Liver (tissue), 9 donors: ENCODE data around the gene PES1. TPM values are rescaled to one million over a fixed set of nuclear protein-coding genes. Genes with fewer than 3 reads are reported as not detected.

Experiments used
- DNase-seq: peaks from one replicate; pipeline ENCODE4 v3.0.0-alpha.2; 2017; ENCODE audit warnings: low spot score
- H3K27ac ChIP-seq, 2 donors: one replicate each; pipeline ENCODE4 v1.7.0; 2013; ENCODE audit warnings: inconsistent platforms in 2 of 2, low read length in 2 of 2, control low read depth in 1 of 2, low read depth in 1 of 2, mild to moderate bottlenecking in 1 of 2
- H3K27me3 ChIP-seq, 4 donors: one replicate each; pipeline versions ENCODE4 v1.6.1 to v1.7.0; 2013; ENCODE audit warnings: low read length in 3 of 4, inconsistent platforms in 1 of 4, mild to moderate bottlenecking in 1 of 4, moderate library complexity in 1 of 4; ENCODE audit not compliant: control insufficient read depth in 4 of 4, insufficient read depth in 4 of 4
- H3K36me3 ChIP-seq, 4 donors: one replicate each; pipeline versions ENCODE4 v1.6.1 to v1.7.0; 2013; ENCODE audit warnings: low read length in 3 of 4, mild to moderate bottlenecking in 3 of 4, low read depth in 1 of 4, moderate library complexity in 1 of 4; ENCODE audit not compliant: control insufficient read depth in 4 of 4, insufficient read depth in 3 of 4
- H3K4me1 ChIP-seq, 4 donors: one replicate each; pipeline versions ENCODE4 v1.6.1 to v1.7.0; 2013; ENCODE audit warnings: low read length in 3 of 4, mild to moderate bottlenecking in 3 of 4, moderate library complexity in 1 of 4; ENCODE audit not compliant: control insufficient read depth in 4 of 4, insufficient read depth in 4 of 4
- H3K4me3 ChIP-seq, 3 donors: one replicate each; pipeline versions ENCODE4 v1.6.1 to v1.7.0; 2013; ENCODE audit warnings: low read length in 3 of 3, control low read depth in 1 of 3, low read depth in 1 of 3, mild to moderate bottlenecking in 1 of 3
- H3K9ac ChIP-seq, 2 donors: one replicate each; pipeline ENCODE4 v1.7.0; 2013; ENCODE audit warnings: low read length in 2 of 2, mild to moderate bottlenecking in 2 of 2, moderate library complexity in 2 of 2, control low read depth in 1 of 2, low read depth in 1 of 2
- H3K9me3 ChIP-seq, 4 donors: one replicate each; pipeline versions ENCODE4 v1.6.1 to v1.7.0; 2013; ENCODE audit warnings: low read length in 3 of 4; ENCODE audit not compliant: control insufficient read depth in 4 of 4
- ATF3 ChIP-seq: IDR thresholded peaks from 2 replicates; pipeline ENCODE4 v1.6.1; 2016; ENCODE audit warnings: antibody characterized with exemption
- EGR1 ChIP-seq, 2 donors: IDR thresholded peaks; 2 replicates each; pipeline ENCODE4 v1.6.1; 2016 to 2018; ENCODE audit warnings: antibody characterized with exemption in 2 of 2, low read depth in 2 of 2
- FOXA1 ChIP-seq: IDR thresholded peaks from 2 replicates; pipeline ENCODE4 v1.6.1; 2016; ENCODE audit warnings: antibody characterized with exemption
- GABPA ChIP-seq, 2 donors: IDR thresholded peaks in 1 of 2; conservative IDR thresholded peaks in 1 of 2; 2 replicates each; pipeline ENCODE4 v1.6.1; 2016; ENCODE audit warnings: antibody characterized with exemption in 2 of 2, mild to moderate bottlenecking in 1 of 2, moderate library complexity in 1 of 2
- HNF4A ChIP-seq, 2 donors: conservative IDR thresholded peaks; 2 replicates each; pipeline ENCODE4 v1.6.1; 2016; ENCODE audit warnings: antibody characterized with exemption in 2 of 2, mild to moderate bottlenecking in 2 of 2
- HNF4G ChIP-seq: IDR thresholded peaks from 2 replicates; pipeline ENCODE4 v1.6.1; 2016; ENCODE audit warnings: antibody characterized with exemption
- MAX ChIP-seq: IDR thresholded peaks from 2 replicates; pipeline ENCODE4 v1.6.1; 2016; ENCODE audit warnings: antibody characterized with exemption
- RAD21 ChIP-seq, 2 donors: IDR thresholded peaks; 2 replicates each; pipeline ENCODE4 v1.6.1; 2016; ENCODE audit warnings: antibody characterized with exemption in 2 of 2, mild to moderate bottlenecking in 2 of 2
- REST ChIP-seq: IDR thresholded peaks from 2 replicates; pipeline ENCODE4 v1.6.1; 2016; ENCODE audit warnings: antibody characterized with exemption, mild to moderate bottlenecking
- RXRA ChIP-seq, 2 donors: IDR thresholded peaks; 2 replicates each; pipeline ENCODE4 v1.6.1; 2017 to 2018; ENCODE audit warnings: antibody characterized with exemption in 2 of 2, mild to moderate bottlenecking in 1 of 2
- SP1 ChIP-seq: IDR thresholded peaks from 2 replicates; pipeline ENCODE4 v1.6.1; 2018; ENCODE audit warnings: antibody characterized with exemption, mild to moderate bottlenecking
- TAF1 ChIP-seq: conservative IDR thresholded peaks from 2 replicates; pipeline ENCODE4 v1.6.1; 2016; ENCODE audit warnings: antibody characterized with exemption, mild to moderate bottlenecking
- YY1 ChIP-seq: IDR thresholded peaks from 2 replicates; pipeline ENCODE4 v1.6.1; 2016; ENCODE audit warnings: antibody characterized with exemption, mild to moderate bottlenecking
- ZBTB33 ChIP-seq: IDR thresholded peaks from 2 replicates; pipeline ENCODE4 v1.6.1; 2016; ENCODE audit warnings: antibody characterized with exemption
- WGBS: extraction: QIAGEN DNeasy Blood & Tissue Kit; methylation state at CpG from one replicate; pipeline ENCODE4 v1.1.7; 2013; 5-methylcytosine and 5-hydroxymethylcytosine counted together
- polyA plus RNA-seq, 2 donors: library from polyadenylated mRNA; stranded (reverse) in 1 of 2; unstranded in 1 of 2; fragments of 200-250 nt in 1 of 2; fragments of >200 nt in 1 of 2; fragmentation: Nextera tagmentation in 1 of 2; extraction: Ambion mirVana in 1 of 2; gene quantifications; one replicate each; pipeline versions ENCODE4 v1.2.1 to v1.2.3, GENCODE V29; 2013 to 2015
- total RNA-seq, 2 donors: library from RNA; depleted of rRNA; stranded (reverse); fragments of >200 nt; gene quantifications; one replicate each; pipeline ENCODE4 v1.2.3, GENCODE V29; 2014
- donor health status: healthy.
- donor health status: healthy.
- donor health status: healthy.
- donor health status: healthy.
- donor health status: healthy.

The PES1 gene
- total and polyA plus RNA-seq, 4 donors, result 20.0 to 33.1 (median 22.3) TPM

- Histone ChIP-seq H3K36me3 (peaks cover 11 to 29% (median 27%) of the 10 kb centered on the region in 4 donors), H3K4me3 (peak overlapping the region; percentile 83 to 98 (median 98)), H3K4me1 (peaks cover 0 to 18% (median 12%) of the 10 kb centered on the region in 4 donors), H3K27ac (peak overlapping the region; percentile 77 to 89), H3K9me3 (no peaks in the 10 kb centered on the region), H3K9ac (peak overlapping the region; percentile 92 to 97), H3K27me3 (no peaks in the 10 kb centered on the region)
- DNase-seq, result no peak
- no peak for TF ChIP-seq ATF3
- no peak for TF ChIP-seq HNF4A (conservative IDR thresholded peaks at IDR 0.05)
- TF ChIP-seq FOXA1, result no peak
- TF ChIP-seq GABPA (IDR thresholded peaks at IDR 0.05 in 1 of 2, conservative IDR thresholded peaks at IDR 0.05 in 1 of 2), result no peak
- TF ChIP-seq EGR1 (IDR thresholded peaks at IDR 0.05; ENCODE audit: low read depth in 2 of 2), result no peak
- TF ChIP-seq RAD21 (IDR thresholded peaks at IDR 0.05), result no peak
- no peak for TF ChIP-seq YY1
- no peak for TF ChIP-seq RXRA (IDR thresholded peaks at IDR 0.05)
- WGBS, result 8% methylated on average over 14 of the region's 14 CpGs
These were observed 521 bp downstream of the PES1 start for GRCh38 chr22:30591191-30591587.

GRCh38 chr22:30586414-30586813 lies 5.3 kb downstream of the PES1 start:
- no peak overlapping the region for H3K27ac ChIP-seq
- no peaks in the 10 kb centered on the region for H3K27me3 ChIP-seq
- no peak for DNase-seq
- TF ChIP-seq TAF1, result no peak
- no peak for TF ChIP-seq ZBTB33
- no peak for TF ChIP-seq RXRA (IDR thresholded peaks at IDR 0.05)
- no peak for TF ChIP-seq HNF4G
- TF ChIP-seq RAD21 (IDR thresholded peaks at IDR 0.05), result no peak
- no peak for TF ChIP-seq EGR1 (IDR thresholded peaks at IDR 0.05; ENCODE audit: low read depth in 2 of 2)
- TF ChIP-seq MAX, result no peak
- no peak for TF ChIP-seq YY1
- no peak for TF ChIP-seq SP1
- no peak for TF ChIP-seq GABPA (IDR thresholded peaks at IDR 0.05 in 1 of 2, conservative IDR thresholded peaks at IDR 0.05 in 1 of 2)
- peaks cover 15 to 74% (median 47%) of the 10 kb centered on the region in 4 donors for H3K36me3 ChIP-seq
- no peaks in the 10 kb centered on the region for H3K9me3 ChIP-seq
- WGBS, result 96% methylated on average over 8 of the region's 8 CpGs
- H3K4me1 ChIP-seq, result peaks cover 0 to 13% (median 10%) of the 10 kb centered on the region in 4 donors
- H3K9ac ChIP-seq, result no peak overlapping the region
- no peak overlapping the region for H3K4me3 ChIP-seq

GRCh38 chr22:30584441-30584840 lies 7.3 kb downstream of the PES1 start:
- H3K9me3 ChIP-seq, result no peaks in the 10 kb centered on the region
- H3K36me3 ChIP-seq, result peaks cover 28 to 94% (median 64%) of the 10 kb centered on the region in 4 donors
- H3K27ac ChIP-seq, result no peak overlapping the region
- H3K4me3 ChIP-seq, result no peak overlapping the region
- H3K4me1 ChIP-seq, result no peaks in the 10 kb centered on the region
- 94% methylated on average over 15 of the region's 15 CpGs for whole genome bisulfite sequencing
- TF ChIP-seq HNF4G, result no peak
- no peak for TF ChIP-seq RXRA (IDR thresholded peaks at IDR 0.05)
- TF ChIP-seq HNF4A (conservative IDR thresholded peaks at IDR 0.05), result no peak
- TF ChIP-seq MAX, result no peak
- TF ChIP-seq REST, result no peak
- no peak for DNase-seq
- H3K9ac ChIP-seq, result no peak overlapping the region
- no peaks in the 10 kb centered on the region for H3K27me3 ChIP-seq
